GM12892 (cell line): ENCODE data around the gene MYH8.

Experiments used
- POLR2A ChIP-seq: IDR thresholded peaks from 2 replicates; pipeline ENCODE4 v1.6.1; 2011; ENCODE audit warnings: low read depth, low read length, control low read depth
- POLR2AphosphoS5 ChIP-seq: IDR thresholded peaks from 2 replicates; pipeline ENCODE4 v1.6.1; 2011; ENCODE audit warnings: low read depth, low read length, control low read depth

GRCh38 chr17:10435096-10435495, 13.3 kb upstream of the MYH8 start:
- TF ChIP-seq POLR2AphosphoS5 (no peak), POLR2A (no peak)
